Stimulated activated CD4-positive, alpha-beta T cell treated with anti-CD3 and anti-CD28 coated beads, TNF-alpha, amount 100 ng/mL, for 24 hours (primary cell): ENCODE results near the gene APCDD1.

Source experiments
- DNase-seq, 3 experiments: peaks; one replicate each; pipeline ENCODE4 v3.0.0-alpha.2; 2020; ENCODE audit warnings: low read depth in 3 of 3

APCDD1 gene

DNA sequence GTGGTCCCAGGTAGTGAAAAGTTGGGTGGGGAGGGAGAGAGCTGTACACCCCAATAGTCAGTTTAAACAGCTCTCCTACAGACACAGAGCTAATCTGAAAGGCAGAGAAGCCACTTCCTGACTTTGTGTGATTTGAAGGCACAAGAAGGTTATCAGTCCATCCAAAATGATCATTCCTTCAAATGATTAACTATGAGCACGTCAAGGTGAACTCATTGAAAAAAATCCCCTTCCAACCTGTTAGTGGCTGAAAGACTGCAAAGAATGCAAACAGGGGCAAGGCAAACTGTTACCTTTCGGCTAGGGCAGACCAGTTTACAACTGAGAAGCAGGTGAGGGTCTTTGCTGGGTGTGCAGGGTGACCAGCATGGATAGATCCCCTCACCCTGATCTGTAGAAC, 22.8 kb upstream of the APCDD1 start:
- no peak for DNase-seq

DNA sequence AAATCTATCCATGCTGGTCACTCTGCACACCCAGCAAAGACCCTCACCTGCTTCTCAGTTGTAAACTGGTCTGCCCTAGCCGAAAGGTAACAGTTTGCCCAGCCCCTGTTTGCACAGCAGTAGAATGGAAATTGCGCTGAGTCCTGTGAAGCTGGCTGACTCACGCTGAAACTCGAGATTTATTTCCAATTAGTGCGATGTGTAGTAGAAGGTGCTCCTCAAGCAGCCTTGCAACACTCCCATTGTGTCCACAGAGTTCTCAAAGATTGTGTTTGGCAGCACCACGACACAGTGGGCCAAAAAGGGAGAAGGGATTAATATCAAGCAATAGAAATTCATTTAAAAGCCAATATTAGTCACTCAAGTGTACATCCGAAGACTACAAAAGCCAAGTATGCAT, 21.7 kb upstream of the APCDD1 start:
- no peak for DNase-seq

GRCh38 chr18:10436160-10436559, 18.3 kb upstream of the APCDD1 start:
- no peak for DNase-seq

- no peak for DNase-seq
These were observed 16.6 kb upstream of the APCDD1 start for GRCh38 chr18:10437837-10438236.

DNA sequence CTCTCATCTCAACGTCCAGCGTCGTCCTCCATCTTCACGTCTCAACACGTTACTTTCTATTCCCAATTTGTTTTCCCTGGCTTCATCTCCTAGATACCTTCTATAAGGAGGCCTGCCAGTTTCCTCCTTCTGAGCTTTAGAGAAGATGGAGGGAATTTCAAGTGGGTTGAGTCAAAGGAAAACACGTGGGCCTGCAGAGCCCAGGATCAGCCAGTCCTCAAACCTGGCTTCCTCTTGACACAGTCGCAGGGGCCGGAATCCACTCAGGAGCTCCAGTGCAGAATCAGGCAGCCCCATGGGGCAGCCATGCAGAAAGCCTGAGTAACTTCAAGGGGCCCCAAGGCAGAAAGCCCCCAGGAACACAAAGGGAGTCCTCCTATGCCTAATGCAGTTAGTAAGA, 14.5 kb upstream of the APCDD1 start:
- DNase-seq, result no peak

GRCh38 chr18:10440884-10441283, 13.6 kb upstream of the APCDD1 start:
- no peak for DNase-seq

DNA sequence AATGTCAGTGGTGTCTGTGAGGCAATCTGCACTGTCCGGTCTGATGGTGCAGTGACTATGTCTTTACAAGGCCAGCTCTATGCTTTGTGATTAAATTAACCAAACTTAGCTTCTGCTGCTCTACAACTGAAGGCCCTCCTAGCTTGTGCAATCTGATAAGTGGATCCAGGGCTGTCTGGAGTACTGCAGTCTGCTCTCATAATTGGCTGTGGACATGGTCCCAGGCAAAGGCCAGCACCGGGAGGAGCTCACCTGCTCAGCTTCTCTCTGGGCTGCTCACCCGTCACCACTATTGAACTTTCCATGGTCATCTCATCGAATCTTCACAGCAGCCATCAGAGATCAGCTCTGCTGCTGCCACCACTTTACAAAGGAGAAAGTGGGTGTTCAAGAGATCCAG, 13.0 kb upstream of the APCDD1 start:
- no peak for DNase-seq

GRCh38 chr18:10442551-10442971, 11.9 kb upstream of the APCDD1 start:
- no peak for DNase-seq

DNA sequence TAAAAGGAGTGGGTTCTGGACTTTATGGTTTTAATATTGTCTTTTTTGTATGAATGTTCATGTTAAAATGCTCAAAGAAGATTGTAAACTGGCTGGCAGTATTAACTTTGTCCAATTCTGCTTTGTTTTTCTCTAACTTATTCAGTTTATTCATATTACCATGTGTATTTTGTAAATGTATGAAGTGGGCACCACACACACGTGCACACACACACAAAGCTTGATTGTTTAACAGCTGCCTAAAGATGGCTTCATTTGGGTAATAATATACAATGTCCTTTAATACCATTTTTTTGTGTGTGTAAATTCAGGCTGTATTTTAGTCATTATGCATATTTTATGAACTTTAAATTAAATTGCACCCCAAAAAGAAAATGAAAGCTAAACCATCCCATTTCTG, 11.4 kb upstream of the APCDD1 start:
- no peak for DNase-seq

DNA sequence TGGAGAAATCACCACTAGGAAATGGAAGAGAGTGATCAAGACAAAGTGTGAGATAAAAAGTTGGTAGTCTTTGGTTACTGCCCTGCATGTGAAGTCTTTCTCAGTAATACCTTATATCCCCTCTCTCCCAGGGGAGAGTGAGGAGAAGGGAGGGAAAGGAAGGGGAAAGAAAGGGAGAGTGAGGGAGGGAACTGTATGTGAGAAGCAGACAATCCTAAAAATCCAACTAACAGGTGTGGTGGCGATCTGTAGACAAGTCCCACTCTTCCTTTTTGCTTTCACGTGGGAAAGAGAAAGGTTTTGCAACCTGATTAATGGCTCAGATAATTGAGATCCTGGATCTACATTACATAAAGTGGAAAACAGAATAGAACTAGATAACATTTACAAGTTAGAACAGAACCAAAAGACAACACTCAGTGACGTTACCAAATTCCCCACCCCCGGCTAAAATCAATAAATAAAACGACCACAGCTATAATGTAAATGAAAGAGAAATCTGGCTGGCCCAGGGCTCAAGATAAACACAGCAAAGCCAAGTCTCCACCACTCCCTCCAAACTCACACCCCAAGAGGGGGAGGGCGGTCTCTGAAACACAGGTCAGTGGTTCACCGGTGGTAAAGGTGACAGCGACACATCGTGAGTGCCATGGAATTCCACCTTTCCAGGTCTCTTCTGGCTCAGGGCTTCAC, 10.0 kb upstream of the APCDD1 start:
- DNase-seq, result no peak

- DNase-seq, result no peak
These were observed 5.0 kb upstream of the APCDD1 start for GRCh38 chr18:10449396-10449795.

DNA sequence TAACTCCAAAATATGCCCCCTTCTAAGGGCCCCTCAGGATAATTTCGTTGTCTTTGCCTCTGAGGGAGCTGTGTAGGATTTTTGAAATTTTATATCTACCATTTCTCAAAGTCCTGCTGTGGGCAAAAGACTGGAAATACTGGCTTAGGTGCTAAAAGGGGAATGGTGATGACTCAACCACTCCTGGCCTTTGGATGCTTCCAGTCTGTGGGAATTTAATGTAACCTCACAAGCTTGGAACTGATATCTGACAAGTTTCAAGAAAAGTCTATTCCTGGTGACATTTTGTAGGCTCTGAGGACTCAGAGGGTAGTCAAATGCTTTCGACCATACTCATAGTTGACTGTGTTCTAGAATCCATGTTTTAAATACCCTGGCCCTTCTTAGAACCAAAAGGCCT, 3.4 kb upstream of the APCDD1 start:
- no peak for DNase-seq

GRCh38 chr18:10453261-10453805, 1.1 kb upstream of the APCDD1 start:
- no peak for DNase-seq

- no peak for DNase-seq
These were observed 484 bp downstream of the APCDD1 start for GRCh38 chr18:10454681-10455557.

GRCh38 chr18:10455726-10456453, 1.5 kb downstream of the APCDD1 start:
- no peak for DNase-seq

GRCh38 chr18:10456718-10457117, 2.3 kb downstream of the APCDD1 start:
- no peak for DNase-seq

GRCh38 chr18:10457128-10457527, 2.7 kb downstream of the APCDD1 start:
- no peak for DNase-seq

GRCh38 chr18:10457767-10458166, 3.3 kb downstream of the APCDD1 start:
- DNase-seq, result no peak

DNA sequence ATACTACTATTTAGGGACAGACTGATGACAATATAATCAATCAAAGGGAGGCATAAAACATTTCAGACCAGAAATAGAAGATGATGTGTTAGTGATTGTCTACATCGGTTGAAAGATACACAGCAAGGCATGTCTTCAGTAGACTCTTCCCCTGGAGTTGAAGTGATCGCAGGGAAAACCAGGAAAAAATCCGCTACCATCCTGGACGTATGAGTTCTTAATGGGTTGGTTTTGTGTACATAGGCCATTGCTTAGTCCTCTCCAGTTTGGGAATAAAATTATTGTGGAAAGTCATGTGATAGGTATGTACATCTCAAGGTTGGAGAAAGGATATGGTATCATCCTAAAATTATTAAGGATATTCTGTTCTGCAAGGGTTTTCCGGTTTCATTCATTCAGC, 4.3 kb downstream of the APCDD1 start:
- no peak for DNase-seq

DNA sequence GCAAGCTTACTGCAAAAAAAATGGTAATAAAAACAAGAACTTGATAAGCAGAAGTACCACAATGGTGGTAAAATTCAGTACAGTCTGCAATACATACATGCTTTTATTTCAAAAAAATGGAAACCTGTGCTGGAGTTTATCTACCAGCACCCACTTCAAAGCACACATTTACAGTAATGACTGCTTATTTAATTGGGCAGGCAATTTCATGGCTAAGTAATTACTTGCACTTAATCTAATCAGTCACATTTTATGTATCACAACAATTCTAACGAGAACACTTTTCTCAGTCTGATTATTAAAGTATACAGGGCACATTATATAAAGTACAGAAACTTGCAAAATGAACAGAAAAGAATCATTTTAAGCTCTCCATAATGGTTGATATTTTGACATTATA, 5.2 kb downstream of the APCDD1 start:
- no peak for DNase-seq

- DNase-seq, result no peak
These were observed 6.1 kb downstream of the APCDD1 start for GRCh38 chr18:10460414-10461018.

DNA sequence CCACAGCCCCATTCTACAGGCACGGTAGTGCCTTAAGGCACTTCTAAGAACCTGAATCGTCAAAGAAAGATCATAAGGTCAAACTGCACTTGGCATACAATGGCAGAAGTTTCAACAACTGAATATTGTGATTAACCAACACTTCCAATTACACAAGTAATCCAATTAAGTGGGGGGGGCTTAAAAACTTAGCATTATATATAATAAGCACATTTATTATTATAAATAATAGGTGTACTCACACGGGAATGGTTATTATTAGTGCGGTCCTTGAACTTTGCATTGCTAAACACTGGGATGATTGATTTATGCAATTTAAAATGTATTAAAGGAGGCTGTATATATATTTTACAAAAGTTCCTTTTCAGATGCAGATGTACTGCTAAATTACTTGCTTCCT, 7.6 kb downstream of the APCDD1 start:
- DNase-seq, result no peak
